HT1080 (cell line): ENCODE results near the gene LGR6. TPM values are rescaled to one million over a fixed set of nuclear protein-coding genes. Genes with fewer than 3 reads are reported as not detected.

ENCODE experiments used
- DNase-seq: peaks from one replicate; pipeline ENCODE4 v3.0.0-alpha.2; 2015; ENCODE audit warnings: low read depth
- total RNA-seq: library from RNA; depleted of rRNA; stranded (reverse); fragments of >200 nt; shearing (Covaris generic); gene quantifications from 2 replicates; pipeline ENCODE4 v1.2.3, GENCODE V29; 2014

LGR6 gene
- total RNA-seq, 1 experiment from 2014 or later = not detected

- no peak for DNase-seq
Observed at GRCh38 chr1:202197653-202198365, 4.2 kb downstream of the LGR6 start.

- no peak for DNase-seq
Observed at GRCh38 chr1:202198366-202198724, 4.7 kb downstream of the LGR6 start.

- no peak for DNase-seq
Observed at GRCh38 chr1:202199040-202199889, 5.7 kb downstream of the LGR6 start.

GRCh38 chr1:202200112-202200548 is 6.5 kb downstream of the LGR6 start:
- DNase-seq = peak; percentile 39

- no peak for DNase-seq
Observed at GRCh38 chr1:202200669-202201068, 7.1 kb downstream of the LGR6 start.

GRCh38 chr1:202201266-202201665 is 7.7 kb downstream of the LGR6 start:
- no peak for DNase-seq

GRCh38 chr1:202201971-202202370 is 8.4 kb downstream of the LGR6 start:
- no peak for DNase-seq

- DNase-seq = no peak
Observed at GRCh38 chr1:202202500-202203168, 9.0 kb downstream of the LGR6 start.

- no peak for DNase-seq
Observed at GRCh38 chr1:202203238-202204039, 9.8 kb downstream of the LGR6 start.

- DNase-seq = no peak
Observed at GRCh38 chr1:202204065-202204464, 10.5 kb downstream of the LGR6 start.

- DNase-seq = no peak
Observed at GRCh38 chr1:202205523-202206190, 12.1 kb downstream of the LGR6 start.

GRCh38 chr1:202207292-202207691 is 13.7 kb downstream of the LGR6 start:
- peak; percentile 61 for DNase-seq

- DNase-seq = no peak
Observed at GRCh38 chr1:202208351-202208857, 14.8 kb downstream of the LGR6 start.

GRCh38 chr1:202210385-202210784 is 16.8 kb downstream of the LGR6 start:
- DNase-seq = peak; percentile 13

GRCh38 chr1:202210969-202211368 is 17.4 kb downstream of the LGR6 start:
- DNase-seq = no peak

GRCh38 chr1:202212787-202213186 is 19.2 kb downstream of the LGR6 start:
- no peak for DNase-seq

- peak; percentile 32 for DNase-seq
Observed at GRCh38 chr1:202213361-202214088, 19.9 kb downstream of the LGR6 start.

- no peak for DNase-seq
Observed at GRCh38 chr1:202214089-202214843, 20.7 kb downstream of the LGR6 start.
